GM13976 (cell line): ENCODE data around the gene ZNF83.

Experiments used
- DNase-seq: peaks from one replicate; pipeline ENCODE4 v3.0.0; 2012; ENCODE audit warnings: low spot score
- CTCF ChIP-seq: IDR thresholded peaks from 2 replicates; pipeline ENCODE4 v1.5.1; 2012; ENCODE audit warnings: borderline replicate concordance, mild to moderate bottlenecking; ENCODE audit not compliant: insufficient read depth; ENCODE audit errors: extremely low read depth, missing control alignments, control extremely low read depth
- in situ Hi-C: fragments of 300-500 bp; cut with MboI; formaldehyde crosslinking; loops from one replicate; pipeline ENCODE4 v1.12.0; 2022; ENCODE audit warnings: low sequenced_read_pairs, mixed read lengths, inconsistent platforms; ENCODE audit not compliant: unreplicated experiment

ZNF83 gene

DNA sequence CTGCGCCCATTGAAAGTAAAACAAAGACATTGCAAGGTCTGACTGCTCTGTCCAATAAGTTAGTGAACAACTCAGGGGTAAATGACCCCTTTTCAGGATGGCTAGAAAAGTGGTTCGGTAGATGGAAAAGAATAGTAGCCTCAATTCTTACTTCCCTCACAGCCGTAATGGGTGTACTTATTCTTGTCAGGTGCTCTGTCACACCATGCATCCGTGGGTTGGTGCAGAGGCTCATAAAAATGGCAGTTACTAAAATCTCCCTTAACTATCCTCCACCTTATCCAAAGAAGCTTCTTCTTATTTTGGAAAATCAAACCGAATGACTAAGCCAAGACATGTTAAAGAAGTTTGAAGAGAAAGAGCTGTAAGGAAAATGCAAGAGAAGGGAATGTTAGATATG, 31.4 kb upstream of the ZNF83 start:
- no peak for DNase-seq
- in situ Hi-C loops: no loop called here
- TF ChIP-seq CTCF: no peak

DNA sequence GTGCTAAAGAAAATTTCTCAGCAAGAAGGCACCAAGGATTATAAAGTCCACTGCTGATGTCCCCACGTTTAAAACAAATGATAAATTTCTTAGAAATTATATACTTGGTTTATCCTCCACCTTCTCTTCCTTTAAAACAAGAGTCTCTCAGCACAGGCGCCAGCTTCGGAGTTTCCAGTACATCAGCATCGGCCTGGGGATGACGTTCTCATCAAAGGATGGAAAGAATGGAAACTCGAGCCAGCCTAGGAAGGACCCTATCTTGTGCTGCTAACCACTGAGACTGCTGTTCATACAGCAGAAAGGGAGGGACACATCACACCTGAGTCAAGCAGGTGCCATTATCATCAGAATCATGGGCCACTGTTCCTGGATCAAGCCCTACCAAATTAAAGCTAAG, 29.8 kb upstream of the ZNF83 start:
- DNase-seq: no peak
- no peak for TF ChIP-seq CTCF
- in situ Hi-C loops: no loop called here

- in situ Hi-C loops: no loop called here
- no peak for TF ChIP-seq CTCF
- no peak for DNase-seq
These were observed 28.4 kb upstream of the ZNF83 start for GRCh38 chr19:52666506-52666905.

DNA sequence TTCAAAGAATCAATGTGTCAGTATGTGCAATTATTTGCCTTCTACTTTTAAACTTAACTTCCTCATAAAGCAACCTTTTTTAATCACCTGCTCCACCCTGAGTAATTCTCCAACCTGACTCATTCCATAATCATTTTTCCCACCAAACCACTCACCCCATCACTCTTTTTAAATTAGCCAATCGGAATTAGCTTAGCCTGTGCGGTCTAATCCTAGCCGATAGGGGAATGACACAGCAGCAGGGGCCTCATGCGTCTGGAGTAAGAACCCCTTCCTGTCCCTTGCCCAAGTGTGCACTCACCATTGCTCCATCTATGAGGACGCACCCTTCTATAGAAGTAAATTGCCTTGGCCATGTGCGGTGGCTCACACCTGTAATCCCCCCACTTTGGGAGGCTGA, 27.4 kb upstream of the ZNF83 start:
- no peak for DNase-seq
- in situ Hi-C loops: no loop called here
- no peak for TF ChIP-seq CTCF

DNA sequence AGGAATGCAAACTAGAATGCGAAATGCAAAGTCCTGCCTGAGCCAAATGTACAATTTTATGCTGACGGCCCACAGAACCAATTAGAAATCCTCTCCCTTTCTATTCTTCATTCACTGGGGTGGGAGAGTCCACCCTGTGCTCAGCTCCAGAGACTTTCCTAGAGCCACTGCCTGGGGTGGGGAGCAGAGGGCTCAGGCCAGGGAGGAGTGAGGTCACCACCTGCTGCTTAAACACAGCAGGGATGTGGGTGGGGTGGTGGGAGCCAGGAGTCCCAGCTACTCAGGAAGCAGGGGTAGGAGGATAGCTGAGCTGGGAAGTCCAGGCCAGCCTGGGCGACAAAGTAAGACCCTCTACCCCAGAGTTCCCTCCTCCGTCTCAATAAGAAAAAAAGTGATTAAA, 26.9 kb upstream of the ZNF83 start:
- in situ Hi-C loops: no loop called here
- TF ChIP-seq CTCF: no peak
- DNase-seq: no peak

DNA sequence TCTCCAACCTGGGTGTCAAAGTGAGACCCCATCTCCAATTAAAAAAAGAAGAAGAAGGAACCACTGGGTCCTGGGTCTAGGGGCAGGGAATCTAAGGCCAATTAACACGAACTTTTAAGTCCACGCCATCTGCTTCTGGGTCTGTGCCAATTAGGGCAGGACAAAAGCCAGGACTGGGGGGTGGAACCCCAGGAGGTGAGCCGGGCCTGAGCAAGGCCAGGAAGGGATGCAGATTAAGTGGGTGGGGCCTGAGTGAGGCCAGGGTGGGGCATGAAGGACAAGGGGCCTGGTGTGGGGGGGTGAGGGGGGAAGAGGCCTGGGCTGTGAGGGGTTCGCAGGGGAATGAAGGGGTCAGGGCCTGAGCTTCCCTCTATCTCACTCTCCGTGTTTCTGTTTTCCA, 26.3 kb upstream of the ZNF83 start:
- in situ Hi-C loops: no loop called here
- no peak for TF ChIP-seq CTCF
- no peak for DNase-seq

GRCh38 chr19:52662631-52663030, 24.5 kb upstream of the ZNF83 start:
- no peak for TF ChIP-seq CTCF
- DNase-seq: no peak
- in situ Hi-C loops: no loop called here
